ENCODE results near the gene ZBTB3.

DNA sequence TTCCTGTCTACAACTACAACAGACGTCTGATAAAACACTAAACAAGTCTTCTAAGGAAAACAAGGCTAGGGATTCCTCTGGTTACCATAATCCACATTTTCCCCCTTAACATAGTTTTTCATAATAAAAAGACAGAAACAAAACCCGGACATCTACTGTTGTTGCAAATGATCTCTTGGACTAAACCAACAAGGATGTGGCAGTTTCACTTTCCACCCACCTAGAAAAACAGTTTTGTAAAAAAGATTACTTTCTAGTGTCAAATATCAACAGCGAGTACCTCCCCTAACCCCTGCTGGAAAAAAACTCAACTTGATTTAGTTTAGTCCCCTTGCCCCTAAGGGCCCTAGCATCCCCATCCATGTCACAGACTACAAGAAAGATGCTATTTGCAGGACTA, 41.1 kb downstream of the ZBTB3 start:
- TF ChIP-seq, protein P1, sequence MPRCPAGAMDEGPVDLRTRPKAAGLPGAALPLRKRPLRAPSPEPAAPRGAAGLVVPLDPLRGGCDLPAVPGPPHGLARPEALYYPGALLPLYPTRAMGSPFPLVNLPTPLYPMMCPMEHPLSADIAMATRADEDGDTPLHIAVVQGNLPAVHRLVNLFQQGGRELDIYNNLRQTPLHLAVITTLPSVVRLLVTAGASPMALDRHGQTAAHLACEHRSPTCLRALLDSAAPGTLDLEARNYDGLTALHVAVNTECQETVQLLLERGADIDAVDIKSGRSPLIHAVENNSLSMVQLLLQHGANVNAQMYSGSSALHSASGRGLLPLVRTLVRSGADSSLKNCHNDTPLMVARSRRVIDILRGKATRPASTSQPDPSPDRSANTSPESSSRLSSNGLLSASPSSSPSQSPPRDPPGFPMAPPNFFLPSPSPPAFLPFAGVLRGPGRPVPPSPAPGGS (IDR thresholded peaks at IDR 0.05) = no peak
- TF ChIP-seq, protein P2, sequence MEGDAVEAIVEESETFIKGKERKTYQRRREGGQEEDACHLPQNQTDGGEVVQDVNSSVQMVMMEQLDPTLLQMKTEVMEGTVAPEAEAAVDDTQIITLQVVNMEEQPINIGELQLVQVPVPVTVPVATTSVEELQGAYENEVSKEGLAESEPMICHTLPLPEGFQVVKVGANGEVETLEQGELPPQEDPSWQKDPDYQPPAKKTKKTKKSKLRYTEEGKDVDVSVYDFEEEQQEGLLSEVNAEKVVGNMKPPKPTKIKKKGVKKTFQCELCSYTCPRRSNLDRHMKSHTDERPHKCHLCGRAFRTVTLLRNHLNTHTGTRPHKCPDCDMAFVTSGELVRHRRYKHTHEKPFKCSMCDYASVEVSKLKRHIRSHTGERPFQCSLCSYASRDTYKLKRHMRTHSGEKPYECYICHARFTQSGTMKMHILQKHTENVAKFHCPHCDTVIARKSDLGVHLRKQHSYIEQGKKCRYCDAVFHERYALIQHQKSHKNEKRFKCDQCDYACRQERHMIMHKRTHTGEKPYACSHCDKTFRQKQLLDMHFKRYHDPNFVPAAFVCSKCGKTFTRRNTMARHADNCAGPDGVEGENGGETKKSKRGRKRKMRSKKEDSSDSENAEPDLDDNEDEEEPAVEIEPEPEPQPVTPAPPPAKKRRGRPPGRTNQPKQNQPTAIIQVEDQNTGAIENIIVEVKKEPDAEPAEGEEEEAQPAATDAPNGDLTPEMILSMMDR (IDR thresholded peaks at IDR 0.05) = no peak
- no peak for TF ChIP-seq HMGXB4 (CRISPR knock-in tag; IDR thresholded peaks at IDR 0.05; ENCODE audit: borderline replicate concordance)
- TF ChIP-seq SREBF2 (IDR thresholded peaks at IDR 0.05) = no peak
